ENCODE measurements around the gene FXR2.

The FXR2 gene

GRCh38 chr17:7550344-7550743 is 64.4 kb downstream of the FXR2 start:
- DNase-seq (ENCODE audit: low read depth), result no peak

GRCh38 chr17:7549401-7550055 is 65.2 kb downstream of the FXR2 start:
- DNase-seq (ENCODE audit: low read depth), result no peak

- no peak for DNase-seq (ENCODE audit: low read depth)
Observed at GRCh38 chr17:7548585-7549400, 65.9 kb downstream of the FXR2 start, which contains the start of gene TNFSF12. Gene TNFSF12 (plus strand): TSS chr17:7549058. CDS start chr17:7549154, 96 bp downstream.

- no peak for DNase-seq (ENCODE audit: low read depth)
Observed at GRCh38 chr17:7544911-7545310, 69.8 kb downstream of the FXR2 start.
